ENCODE results near the gene PANK3. TPM values are rescaled to one million over a fixed set of nuclear protein-coding genes. Genes with fewer than 3 reads are reported as not detected.
"Not testable (repeated sequence)": the region's sequence is repeated elsewhere in the genome, so short reads cannot be mapped to it uniquely, and the experiment has no call there.

The PANK3 gene
- total RNA-seq, 2 donors from 2014 or later = 30.2 to 39.2 TPM

DNA sequence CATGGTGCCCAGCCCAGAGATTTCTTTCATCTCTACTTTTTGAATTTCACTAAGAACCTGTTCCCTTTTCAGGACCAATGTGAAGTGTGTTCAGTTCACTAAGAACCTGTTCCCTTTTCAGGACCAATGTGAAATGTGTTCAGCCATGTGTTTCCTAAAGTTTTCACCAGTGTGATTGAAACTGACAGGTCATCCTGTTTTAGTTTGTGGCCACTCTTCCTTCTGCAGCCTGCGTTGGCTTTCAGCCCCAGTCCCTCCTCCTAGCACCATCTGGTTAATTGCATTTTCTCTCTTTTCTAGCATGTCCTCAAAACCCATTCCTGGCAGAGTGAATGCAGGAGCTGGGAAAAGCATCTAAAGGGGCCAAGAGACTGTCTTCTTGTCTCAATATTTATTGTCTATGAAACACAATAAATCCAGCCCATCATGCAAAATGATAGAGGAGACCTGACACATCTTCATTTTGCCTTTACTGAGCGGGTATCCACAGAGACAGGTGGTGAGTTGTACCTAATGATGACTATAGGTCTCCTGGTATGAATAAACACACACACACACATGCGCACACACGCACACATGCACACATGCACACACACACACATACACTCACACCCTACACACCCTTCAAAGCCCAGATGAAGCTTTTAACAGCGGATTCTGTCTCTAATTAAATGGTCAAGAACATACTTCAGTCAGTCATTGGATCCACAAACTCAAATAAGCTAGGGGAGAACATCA is 6.1 kb upstream of the PANK3 start:
- no peaks in the 10 kb centered on the region for H3K9me3 ChIP-seq (ENCODE audit: control insufficient read depth, low read length, poor library complexity, severe bottlenecking)
- H3K4me1 Mint-ChIP-seq = no peaks in the 10 kb centered on the region
- peaks cover 4% of the 10 kb centered on the region for H3K36me3 Mint-ChIP-seq (ENCODE audit: low read depth)
- H3K4me3 Mint-ChIP-seq = no peak overlapping the region
- no peak overlapping the region for H3K27ac Mint-ChIP-seq
- DNase-seq = no peak
- H3K27me3 Mint-ChIP-seq = peaks cover 46% of the 10 kb centered on the region
- no peak for ATAC-seq

DNA sequence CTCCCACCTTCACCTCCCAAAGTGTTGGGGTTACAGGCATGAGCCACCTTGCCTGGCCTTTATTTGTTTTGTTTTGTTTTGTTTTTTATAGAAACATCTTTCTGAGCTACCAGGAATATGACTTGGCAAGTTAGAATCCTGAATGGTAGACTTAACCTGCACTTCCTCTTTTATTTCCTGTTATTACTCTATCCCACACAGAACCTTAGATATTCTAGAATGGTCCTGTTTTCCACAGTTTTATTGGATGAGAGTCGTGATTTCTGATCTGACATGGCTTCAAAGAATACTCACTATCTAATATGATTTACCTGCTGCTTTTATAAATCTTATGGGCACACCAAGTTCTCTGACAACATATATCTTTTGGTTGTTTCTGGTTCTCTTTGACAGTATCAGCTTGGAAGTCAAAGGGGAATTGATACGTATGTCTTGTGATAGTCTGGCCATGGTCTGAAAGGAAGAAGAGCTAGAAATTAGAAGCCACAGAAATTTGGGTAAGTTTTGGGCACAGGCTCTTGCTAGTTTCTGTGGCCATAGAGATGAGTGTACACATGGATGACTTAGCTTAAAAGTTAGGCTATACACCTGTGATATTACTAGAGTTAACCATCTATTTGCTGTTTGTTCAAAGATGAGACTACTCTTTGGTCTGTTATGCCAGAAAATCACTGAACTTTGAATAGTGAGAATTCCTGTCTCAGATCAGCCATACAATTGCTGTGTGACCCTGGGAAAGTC is 4.7 kb upstream of the PANK3 start:
- no peak overlapping the region for H3K27ac Mint-ChIP-seq
- H3K27me3 Mint-ChIP-seq = peaks cover 41% of the 10 kb centered on the region
- no peaks in the 10 kb centered on the region for H3K9me3 ChIP-seq (ENCODE audit: control insufficient read depth, low read length, poor library complexity, severe bottlenecking)
- no peak overlapping the region for H3K4me3 Mint-ChIP-seq
- peaks cover 4% of the 10 kb centered on the region for H3K36me3 Mint-ChIP-seq (ENCODE audit: low read depth)
- peaks cover 4% of the 10 kb centered on the region for H3K4me1 Mint-ChIP-seq
- DNase-seq (no peak), ATAC-seq (no peak)

- not testable (repeated sequence) for H3K36me3 Mint-ChIP-seq (ENCODE audit: low read depth); DNase-seq; H3K4me3 Mint-ChIP-seq; H3K9me3 ChIP-seq (ENCODE audit: control insufficient read depth, low read length, poor library complexity, severe bottlenecking); ATAC-seq
- Mint-ChIP-seq H3K27me3 (peaks cover 18% of the 10 kb centered on the region), H3K27ac (peak overlapping the region; percentile 79), H3K4me1 (peaks cover 19% of the 10 kb centered on the region)
These were observed 1.8 kb upstream of the PANK3 start for GRCh38 chr5:168580814-168581469.

GRCh38 chr5:168580227-168580508 is 1.0 kb upstream of the PANK3 start:
- DNase-seq (no peak), ATAC-seq (no peak)
- H3K4me1 Mint-ChIP-seq = peaks cover 23% of the 10 kb centered on the region
- peak overlapping the region; percentile 79 for H3K27ac Mint-ChIP-seq
- no peaks in the 10 kb centered on the region for H3K36me3 Mint-ChIP-seq (ENCODE audit: low read depth)
- H3K27me3 Mint-ChIP-seq = peaks cover 10% of the 10 kb centered on the region
- H3K9me3 ChIP-seq (ENCODE audit: control insufficient read depth, low read length, poor library complexity, severe bottlenecking) = no peaks in the 10 kb centered on the region
- H3K4me3 Mint-ChIP-seq = peak overlapping the region; percentile 89

GRCh38 chr5:168579488-168580226 is 489 bp upstream of the PANK3 start:
- Mint-ChIP-seq H3K4me1 (peaks cover 25% of the 10 kb centered on the region), H3K27ac (peak overlapping the region; percentile 79), H3K4me3 (peak overlapping the region; percentile 89), H3K27me3 (peaks cover 6% of the 10 kb centered on the region), H3K36me3 (ENCODE audit: low read depth) (no peaks in the 10 kb centered on the region)
- DNase-seq (peak; percentile 90 to 93 (median 92)), ATAC-seq (peak; percentile 98)
- H3K9me3 ChIP-seq (ENCODE audit: control insufficient read depth, low read length, poor library complexity, severe bottlenecking) = no peaks in the 10 kb centered on the region

DNA sequence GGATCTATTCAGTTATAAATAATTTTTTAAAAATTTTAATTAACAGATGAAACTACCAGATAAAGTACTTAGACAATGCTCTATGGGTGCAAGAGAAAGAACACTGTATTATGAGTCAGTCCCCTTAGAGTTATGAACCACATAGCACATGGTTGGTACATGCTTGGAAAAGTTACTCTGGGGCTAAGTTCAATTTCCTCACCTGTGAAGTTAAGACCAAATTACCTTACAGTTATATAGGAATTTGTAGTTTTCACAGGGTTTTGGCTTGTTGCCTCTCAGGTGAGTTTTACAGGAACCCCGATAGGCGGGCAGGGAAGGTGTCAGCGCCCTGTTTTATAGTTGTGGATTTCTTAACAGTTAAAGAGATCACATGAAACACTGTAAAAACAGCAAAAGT is 1.2 kb downstream of the PANK3 start:
- H3K9me3 ChIP-seq (ENCODE audit: control insufficient read depth, low read length, poor library complexity, severe bottlenecking) = no peaks in the 10 kb centered on the region
- ATAC-seq = no peak
- no peaks in the 10 kb centered on the region for H3K36me3 Mint-ChIP-seq (ENCODE audit: low read depth)
- H3K4me1 Mint-ChIP-seq = peaks cover 25% of the 10 kb centered on the region
- peak overlapping the region; percentile 89 for H3K4me3 Mint-ChIP-seq
- DNase-seq = no peak
- H3K27me3 Mint-ChIP-seq = no peaks in the 10 kb centered on the region
- H3K27ac Mint-ChIP-seq = peak overlapping the region; percentile 79

- Mint-ChIP-seq H3K27ac (peak overlapping the region; percentile 39), H3K36me3 (ENCODE audit: low read depth) (peaks cover 2% of the 10 kb centered on the region), H3K27me3 (no peaks in the 10 kb centered on the region), H3K4me3 (peak overlapping the region; percentile 19), H3K4me1 (peaks cover 33% of the 10 kb centered on the region)
- H3K9me3 ChIP-seq (ENCODE audit: control insufficient read depth, low read length, poor library complexity, severe bottlenecking) = no peaks in the 10 kb centered on the region
- DNase-seq (no peak), ATAC-seq (no peak)
These were observed 3.5 kb downstream of the PANK3 start for GRCh38 chr5:168575391-168576372.

DNA sequence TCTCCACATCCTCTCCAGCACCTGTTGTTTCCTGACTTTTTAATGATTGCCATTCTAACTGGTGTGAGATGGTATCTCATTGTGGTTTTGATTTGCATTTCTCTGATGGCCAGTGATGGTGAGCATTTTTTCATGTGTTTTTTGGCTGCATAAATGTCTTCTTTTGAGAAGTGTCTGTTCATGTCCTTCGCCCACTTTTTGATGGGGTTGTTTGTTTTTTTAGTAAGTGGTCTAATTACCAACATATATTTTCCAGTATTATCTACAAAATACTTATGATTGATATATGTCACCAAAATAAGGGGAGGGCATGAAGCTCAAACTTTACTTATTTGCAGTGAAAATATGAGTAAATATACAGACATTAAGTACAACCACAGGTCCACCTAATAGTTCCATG is 5.0 kb downstream of the PANK3 start:
- not testable (repeated sequence) for H3K27ac Mint-ChIP-seq; H3K36me3 Mint-ChIP-seq (ENCODE audit: low read depth); H3K27me3 Mint-ChIP-seq; H3K4me3 Mint-ChIP-seq; DNase-seq; ATAC-seq; H3K9me3 ChIP-seq (ENCODE audit: control insufficient read depth, low read length, poor library complexity, severe bottlenecking)
- H3K4me1 Mint-ChIP-seq = peaks cover 30% of the 10 kb centered on the region

GRCh38 chr5:168573663-168574062 is 5.5 kb downstream of the PANK3 start:
- H3K4me1 Mint-ChIP-seq = peaks cover 30% of the 10 kb centered on the region
- H3K36me3 Mint-ChIP-seq (ENCODE audit: low read depth); H3K9me3 ChIP-seq (ENCODE audit: control insufficient read depth, low read length, poor library complexity, severe bottlenecking); H3K4me3 Mint-ChIP-seq; DNase-seq; ATAC-seq; H3K27ac Mint-ChIP-seq; H3K27me3 Mint-ChIP-seq: not testable (repeated sequence)

- no peaks in the 10 kb centered on the region for H3K9me3 ChIP-seq (ENCODE audit: control insufficient read depth, low read length, poor library complexity, severe bottlenecking)
- no peak overlapping the region for H3K4me3 Mint-ChIP-seq
- H3K27ac Mint-ChIP-seq = no peak overlapping the region
- ATAC-seq (no peak), DNase-seq (no peak)
- peaks cover 2% of the 10 kb centered on the region for H3K36me3 Mint-ChIP-seq (ENCODE audit: low read depth)
- H3K27me3 Mint-ChIP-seq = no peaks in the 10 kb centered on the region
- peaks cover 16% of the 10 kb centered on the region for H3K4me1 Mint-ChIP-seq
These were observed 8.5 kb downstream of the PANK3 start for GRCh38 chr5:168570490-168571328.

DNA sequence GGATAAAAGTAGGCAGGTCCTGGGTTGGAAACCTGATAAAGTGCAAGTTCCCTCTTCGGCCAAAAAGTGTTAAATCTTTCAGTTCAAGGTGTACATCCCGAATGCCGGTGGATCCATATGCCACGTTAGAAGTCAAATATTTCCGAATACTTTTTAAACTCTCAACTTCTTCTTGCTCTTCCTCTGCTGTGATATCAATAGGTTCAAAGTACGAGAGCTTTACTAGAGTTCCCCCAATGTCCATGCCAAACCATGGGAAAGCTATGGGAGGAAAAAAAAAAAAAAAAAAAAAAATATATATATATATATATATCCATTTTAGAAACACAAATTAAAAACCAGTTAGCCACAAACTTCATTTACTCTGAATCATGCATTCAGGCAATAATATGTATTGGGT is 10.4 kb downstream of the PANK3 start:
- DNase-seq = no peak

More for the DNA sequence above, 10.4 kb downstream of the PANK3 start:
- Mint-ChIP-seq H3K4me3 (no peak overlapping the region), H3K4me1 (peaks cover 14% of the 10 kb centered on the region), H3K36me3 (ENCODE audit: low read depth) (peaks cover 2% of the 10 kb centered on the region), H3K27me3 (no peaks in the 10 kb centered on the region), H3K27ac (peak overlapping the region; percentile 57)
- no peak for ATAC-seq
- no peaks in the 10 kb centered on the region for H3K9me3 ChIP-seq (ENCODE audit: control insufficient read depth, low read length, poor library complexity, severe bottlenecking)

Data from T-helper 17 cell (primary cell).